ENCODE data around the gene OXCT1.

GRCh38 chr5:41755705-41756104, 114.5 kb downstream of the OXCT1 start:
- TF ChIP-seq CTCF (conservative IDR thresholded peaks at IDR 0.05 in 1 of 2, IDR thresholded peaks at IDR 0.05 in 1 of 2; ENCODE audit: extremely low read depth in 1 of 2, insufficient read depth in 1 of 2, low read depth in 1 of 2, low read length in 2 of 2), result no peak
- no peak for TF ChIP-seq EZH2 (IDR thresholded peaks at IDR 0.05; ENCODE audit: borderline replicate concordance, low read length)
